GM18498 (cell line): Measurements from ENCODE around the gene RUNDC3A.
A peak's percentile ranks its signal among the peaks of the same experiment; 100 is the strongest.
"Not testable (repeated sequence)": the region's sequence is repeated elsewhere in the genome, so short reads cannot be mapped to it uniquely, and the experiment has no call there.

Source experiments
- ATAC-seq: cut with Tn5 transposase; IDR thresholded peaks from one replicate; pipeline ENCODE4 v1.9.1; 2021; ENCODE audit warnings: mild to moderate bottlenecking, moderate library complexity; ENCODE audit not compliant: unreplicated experiment

Gene RUNDC3A

DNA sequence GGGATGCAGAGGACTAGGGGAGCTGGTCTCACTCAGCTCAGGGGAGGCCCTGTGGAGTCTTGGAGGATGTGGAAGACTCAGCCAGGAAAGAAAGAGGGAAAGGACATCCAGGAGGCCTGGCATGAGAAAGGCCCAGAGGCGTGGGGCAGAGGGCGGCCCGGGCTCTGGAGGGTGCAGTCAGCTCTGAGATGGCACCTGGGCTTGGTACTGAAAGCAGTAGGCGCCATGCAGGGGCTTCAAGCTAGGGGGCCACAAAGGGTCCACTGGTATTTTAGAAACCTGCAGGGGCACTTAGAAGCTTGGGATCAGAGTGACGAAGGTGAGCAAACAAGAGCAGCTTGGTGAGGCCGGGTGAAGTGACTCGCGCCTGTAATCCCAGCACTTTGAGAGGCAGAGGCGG is 49.7 kb downstream of the RUNDC3A start:
- ATAC-seq: no peak

DNA sequence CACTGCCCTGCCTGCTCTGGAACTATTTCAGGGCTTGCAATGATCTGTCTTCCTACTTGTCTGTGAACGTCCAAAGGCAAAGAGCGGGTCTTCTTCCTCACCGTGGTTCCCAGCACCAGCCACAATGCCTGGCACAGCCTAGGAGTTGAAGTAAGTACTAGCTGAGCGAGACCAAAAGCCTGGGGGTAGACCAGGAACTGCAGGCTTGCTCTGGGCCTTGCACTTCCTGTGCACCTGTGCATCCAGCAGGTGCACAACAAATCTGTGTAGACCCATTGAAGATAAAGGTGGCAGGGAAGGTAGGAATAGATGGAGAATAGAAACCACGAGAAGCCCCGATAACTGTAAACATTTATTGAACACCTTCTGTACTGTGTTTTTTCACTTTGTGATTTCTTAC is 50.6 kb downstream of the RUNDC3A start:
- no peak for ATAC-seq

DNA sequence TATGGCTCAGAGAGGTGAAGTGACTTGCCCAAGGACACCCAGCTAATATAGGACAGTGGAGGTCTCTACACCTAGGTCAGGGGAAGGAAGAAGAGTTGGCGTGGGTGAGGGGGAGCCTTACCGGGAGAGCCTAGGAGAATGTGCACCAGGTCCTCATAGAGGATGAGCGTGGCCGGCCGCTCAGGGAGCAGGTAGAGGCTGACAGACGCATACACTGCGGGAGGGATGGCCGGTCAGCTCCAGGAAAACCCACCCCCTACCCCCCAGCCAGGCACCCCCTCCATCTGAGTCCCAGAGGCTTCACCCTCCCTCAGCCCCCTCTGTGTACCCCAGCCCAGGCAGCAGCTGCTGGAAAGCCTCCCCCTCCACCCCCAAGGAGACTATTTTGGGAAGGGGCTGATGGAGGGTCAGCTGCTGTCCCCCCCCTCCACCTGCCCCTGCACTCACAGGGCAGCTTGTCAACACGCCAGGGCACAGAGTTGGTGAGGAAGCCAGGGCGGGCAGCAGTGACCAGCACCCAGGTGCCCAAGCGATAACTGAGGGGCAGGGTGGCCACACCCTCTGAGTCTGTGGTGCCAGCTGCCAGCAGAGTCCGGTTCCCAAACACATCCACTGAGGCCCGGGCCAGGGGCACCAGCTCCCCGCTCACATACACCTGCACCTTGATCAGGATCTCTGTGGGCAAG is 51.2 kb downstream of the RUNDC3A start:
- no peak for ATAC-seq

DNA sequence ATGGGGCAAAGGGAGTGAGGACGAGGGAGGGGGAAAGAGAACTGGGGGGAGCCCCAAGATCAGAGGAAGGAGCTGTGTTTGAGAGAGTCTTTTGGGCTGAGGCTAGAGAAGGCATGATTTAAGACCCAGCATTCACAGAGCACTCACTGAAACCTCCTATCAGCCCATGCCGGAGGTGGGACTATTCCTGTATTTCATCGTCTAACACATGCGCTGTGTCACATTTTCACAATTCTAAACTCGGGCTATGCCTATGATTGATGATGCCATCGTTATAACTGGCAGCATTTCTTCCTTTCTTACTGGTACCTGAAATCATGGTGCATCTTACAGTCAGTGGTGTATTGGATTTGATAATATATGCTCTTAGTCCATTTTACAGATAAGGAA is 51.7 kb downstream of the RUNDC3A start:
- ATAC-seq: no peak

DNA sequence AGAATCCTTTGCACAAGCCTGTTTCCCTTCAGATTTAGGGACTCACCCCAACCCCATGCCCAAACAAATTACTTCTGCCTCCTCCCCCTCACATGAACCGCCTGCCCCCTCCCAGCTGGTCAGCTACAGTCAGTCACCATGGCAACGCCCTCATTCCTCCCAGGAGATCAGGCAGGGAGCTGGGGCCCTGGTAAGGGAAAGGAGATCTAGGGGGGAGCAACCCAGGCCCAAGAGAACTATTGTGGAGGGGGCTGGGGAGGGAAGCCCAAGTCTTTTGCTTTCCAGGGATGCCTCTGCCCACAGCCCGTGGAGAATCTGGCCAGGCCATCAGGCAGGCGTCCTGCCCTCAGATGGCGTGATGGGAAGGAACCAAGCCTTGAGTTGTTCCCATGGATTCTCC is 52.4 kb downstream of the RUNDC3A start:
- no peak for ATAC-seq

DNA sequence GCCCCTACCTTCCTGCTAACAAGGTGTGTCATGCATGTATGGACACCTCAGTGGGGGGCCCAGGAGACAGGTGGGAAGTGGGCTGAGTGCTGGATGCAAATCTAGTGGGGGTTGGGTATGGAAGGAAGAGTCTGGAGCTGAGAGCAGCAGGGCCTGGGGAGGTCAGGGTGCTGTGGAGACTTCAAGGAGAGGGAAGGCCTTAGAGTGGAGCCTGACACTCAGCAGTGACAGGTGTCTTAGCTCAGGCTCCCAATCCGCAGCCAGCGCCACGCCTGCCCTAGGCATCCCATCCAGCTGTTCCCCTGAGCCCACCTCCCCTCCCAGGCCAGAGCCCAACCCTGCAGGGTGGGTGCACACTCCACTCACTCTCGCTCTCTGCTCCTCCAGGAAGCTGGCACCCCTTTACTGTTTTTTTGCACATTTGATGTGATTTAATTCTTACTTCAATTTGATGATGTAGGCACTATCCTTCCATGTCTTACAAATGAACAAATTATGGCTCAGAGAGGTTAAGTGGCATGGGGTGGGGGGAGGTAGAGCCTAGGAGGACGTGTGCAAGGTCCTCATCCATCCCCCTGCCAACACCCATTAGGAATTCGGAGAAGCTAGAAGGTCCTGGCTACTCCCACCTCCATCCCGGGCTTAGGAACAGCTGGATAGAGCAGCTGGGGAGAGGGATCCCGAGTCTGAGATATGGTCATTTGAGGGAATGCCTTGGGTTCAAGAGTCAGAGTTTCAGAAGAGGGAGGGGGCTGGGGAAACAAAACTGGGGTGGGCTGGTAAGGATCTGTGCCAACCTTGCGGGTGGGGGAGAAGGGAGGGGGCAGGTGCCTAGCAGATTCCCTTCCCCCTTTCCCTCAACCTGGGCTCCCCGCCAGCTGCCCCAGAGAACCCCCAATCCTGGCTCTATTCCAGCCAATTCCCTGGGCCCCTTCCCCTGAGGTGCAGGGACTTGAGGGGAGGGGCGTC is 53.2 kb downstream of the RUNDC3A start:
- no peak for ATAC-seq

DNA sequence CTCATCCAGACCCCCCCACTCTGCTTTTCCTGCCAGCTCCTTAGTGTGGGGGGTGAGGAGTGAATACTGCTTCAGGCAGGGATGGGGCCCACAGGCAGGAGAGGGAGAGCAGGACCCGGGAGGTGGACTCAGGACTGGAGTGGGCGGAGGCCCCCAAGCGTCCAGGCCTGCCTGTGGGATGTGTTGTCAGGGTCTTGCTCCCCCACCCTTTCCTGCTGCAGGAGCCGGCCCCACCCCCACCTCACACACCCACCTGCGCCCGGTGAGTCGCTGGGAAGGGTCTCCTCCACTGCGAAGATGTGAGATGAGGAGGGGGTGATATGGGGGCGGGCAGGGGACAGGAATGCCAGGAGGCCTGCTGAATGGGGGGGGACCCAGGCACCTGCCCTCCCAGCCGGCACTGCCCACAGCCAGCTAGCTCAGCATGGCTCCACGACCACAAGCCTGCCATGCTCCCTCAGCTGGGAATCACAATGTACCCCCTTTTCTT is 54.1 kb downstream of the RUNDC3A start:
- ATAC-seq: no peak

DNA sequence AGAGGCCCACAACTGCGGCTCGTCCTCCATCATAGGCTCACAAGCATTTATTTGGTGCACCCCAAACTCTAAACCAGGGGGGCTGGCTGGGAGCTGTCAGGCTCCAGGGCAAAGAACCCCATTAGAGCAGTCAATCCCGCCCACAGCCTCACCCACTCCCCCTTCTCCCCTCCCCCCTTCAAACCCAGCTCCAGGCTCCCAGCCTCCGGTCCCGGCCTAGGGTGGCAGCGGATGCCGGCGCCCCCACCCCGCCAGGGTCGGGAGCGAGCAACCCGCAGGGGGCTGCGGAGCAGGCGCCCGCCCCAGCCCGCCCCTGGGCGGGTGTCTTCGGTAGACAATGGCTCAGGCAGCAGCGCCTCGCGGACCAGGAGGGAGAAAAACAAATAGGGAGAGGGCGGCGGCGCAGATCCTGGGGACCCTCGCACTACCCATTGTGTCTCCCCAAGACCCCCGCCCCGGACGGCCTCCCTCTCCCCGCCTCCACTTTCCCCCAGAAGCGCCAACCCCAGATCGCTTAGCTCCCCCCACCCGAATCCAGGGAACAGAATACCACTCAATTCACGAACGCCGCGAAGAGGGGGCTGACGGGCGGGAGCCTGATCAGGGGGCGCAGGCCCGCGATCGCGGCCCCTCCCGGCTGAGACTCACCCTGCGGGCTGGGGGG is 54.7 kb downstream of the RUNDC3A start:
- ATAC-seq: peak; percentile 32

DNA sequence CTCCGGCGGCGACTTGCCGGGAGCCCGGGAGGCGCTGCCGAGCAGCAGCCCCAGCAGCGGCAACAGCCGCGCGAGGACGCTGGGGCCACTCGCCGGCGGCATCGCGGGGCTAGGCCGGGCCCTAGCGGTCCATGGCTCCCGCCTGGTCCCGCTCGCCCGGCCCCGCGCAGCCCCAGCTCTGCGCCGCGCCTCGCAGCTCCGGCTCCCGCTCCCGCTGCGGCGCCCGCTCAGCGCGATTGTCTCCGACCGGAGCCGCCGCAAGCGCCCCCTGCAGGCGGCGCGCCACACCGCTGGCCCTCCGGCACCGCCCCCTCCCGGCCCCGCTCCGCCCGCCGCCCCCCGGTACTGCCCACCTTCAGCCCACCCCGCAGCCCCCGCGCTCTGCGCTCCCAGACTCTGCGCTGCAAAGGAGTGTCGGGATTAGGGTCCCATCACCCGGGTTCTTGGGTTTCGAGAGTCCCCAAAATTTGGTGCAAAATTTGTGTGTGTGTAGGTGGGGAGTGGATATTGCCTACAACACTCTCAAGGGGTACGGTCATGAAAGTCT is 55.3 kb downstream of the RUNDC3A start, which contains the start of gene FAM171A2:
FAM171A2 (minus strand) TSS at position 241 of the 547 bp plus-strand sequence; CDS start at position 102, 139 bp downstream.
- peak; percentile 74 for ATAC-seq

DNA sequence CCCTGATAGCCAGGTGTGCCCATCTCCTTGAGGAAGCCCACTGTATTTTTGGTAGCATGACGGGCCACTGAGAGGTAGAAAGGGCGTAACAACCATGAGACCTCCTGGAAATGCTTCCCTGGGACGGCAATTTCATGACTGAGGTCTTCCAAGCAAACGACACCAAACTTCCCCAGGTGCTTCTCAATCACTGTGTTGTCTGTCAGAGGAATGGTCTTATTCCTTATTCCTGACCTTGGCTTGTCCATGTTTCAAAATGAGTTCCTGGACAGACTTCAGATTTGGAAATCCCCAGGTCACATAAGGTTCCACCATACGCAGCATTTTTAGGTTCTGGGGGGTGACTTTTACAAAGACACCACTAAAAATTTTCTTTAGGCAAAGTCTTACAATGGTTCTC is 56.6 kb downstream of the RUNDC3A start:
- ATAC-seq: not testable (repeated sequence)

DNA sequence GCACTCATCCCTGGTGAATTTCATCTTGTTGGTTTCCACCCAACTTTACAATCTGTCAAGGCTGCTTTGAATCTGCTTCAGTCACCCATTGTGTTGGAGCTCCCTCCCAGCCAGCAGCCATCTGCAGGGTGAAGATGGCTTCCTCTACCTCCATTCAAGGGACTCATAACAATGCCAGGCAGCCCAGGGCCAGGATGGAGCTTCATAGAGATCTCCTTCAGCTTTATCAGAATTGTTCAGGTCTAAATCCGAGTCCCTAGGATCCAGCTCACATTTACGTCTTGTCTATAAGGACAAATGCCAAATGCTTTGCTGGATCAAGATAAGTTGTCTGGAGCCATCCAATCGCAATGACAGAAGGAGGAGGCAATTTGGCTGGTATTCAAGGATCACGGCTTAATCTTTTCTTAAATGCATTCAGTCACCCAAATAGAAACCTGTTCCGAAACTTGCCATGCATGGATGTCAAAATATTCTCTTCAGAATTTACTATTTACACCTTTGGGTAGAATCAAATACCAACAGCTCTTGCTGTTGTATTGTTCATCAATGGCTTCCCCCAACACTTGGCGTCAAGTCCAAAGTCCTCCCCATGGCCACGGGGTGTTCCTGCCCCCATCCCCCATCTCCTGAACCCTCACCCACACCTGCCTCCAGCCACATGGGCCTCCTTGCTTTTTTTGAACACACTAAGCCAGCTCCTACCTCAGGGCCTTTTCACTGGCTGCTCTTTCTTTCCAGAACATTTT is 59.0 kb downstream of the RUNDC3A start:
- ATAC-seq: no peak
